ENCODE results near the gene RNF225. TPM values are rescaled to one million over a fixed set of nuclear protein-coding genes. Genes with fewer than 3 reads are reported as not detected.

The RNF225 gene
- total and polyA plus RNA-seq, 2 of the 13 experiments (the other 11 are each of a cell fraction or from before 2014, with no cell fraction given): not detected

GRCh38 chr19:58408152-58409009 lies 12.9 kb downstream of the RNF225 start, which contains the start of gene ZNF584:
Gene ZNF584 (plus strand): TSS chr19:58408649. CDS start chr19:58409148, 499 bp downstream.
- DNase-seq (ENCODE audit: low spot score) (peak; percentile 89), ATAC-seq (peak; percentile 90), FAIRE-seq (peak; percentile 68)
- Histone ChIP-seq H3K27me3 (ENCODE audit: control insufficient read depth in 1 of 2, insufficient read depth in 2 of 2, low read length in 2 of 2) (no peaks in the 10 kb centered on the region; a peak in 1 of 5 replicates), H3K4me3 (replicated peaks in 1 of 3; ENCODE audit: insufficient read depth in 1 of 3, low read depth in 2 of 3, low read length in 3 of 3) (peak within 1 kb of the TSS; percentile 89 to 98 (median 95)), H3K9ac (ENCODE audit: insufficient read depth, low read depth, low read length) (peak within 1 kb of the TSS; percentile 89), H3K79me2 (ENCODE audit: insufficient read depth, low read length) (peaks cover 21% of the 10 kb centered on the region), H2AFZ (ENCODE audit: low read length) (peak within 1 kb of the TSS; percentile 46), H3K9me3 (ENCODE audit: low read length) (no peaks in the 10 kb centered on the region), H3K4me2 (ENCODE audit: low read depth, low read length) (peak within 1 kb of the TSS; percentile 93), H3K36me3 (replicated peaks in 1 of 2; ENCODE audit: control insufficient read depth in 1 of 2, insufficient read depth in 2 of 2, low read length in 2 of 2) (no peaks in the 10 kb centered on the region), H3K27ac (ENCODE audit: extremely low read length, insufficient read depth, low read length) (peak within 1 kb of the TSS; percentile 85), H3K4me1 (ENCODE audit: insufficient read depth, low read length) (peaks cover 32% of the 10 kb centered on the region), H4K20me1 (ENCODE audit: insufficient read depth, low read length) (no peaks in the 10 kb centered on the region)
- in situ Hi-C loops (cut with HindIII; ENCODE audit: extremely low pct_ligation_motif_present, low pct_unique_long_range_greater_than_20kb): no loop called here
- ChIA-PET CTCF (ENCODE audit: low intra/inter-chr PET ratio, low total read pairs) (no interaction called here), POLR2A (interaction anchor here (0.5 to 1.2 kb wide), 22 partner anchors 11 to 225 kb away, joined by 3 to 16 read pairs (median 4); partner anchors contain the start of genes RPS5, ZNF274, ZNF324B and ZNF497)
- no TSS peak for BruUV-seq (replicated peaks)
- no CpG with 5 or more reads among the region's 100 CpGs for WGBS (ENCODE audit: low lambda C conversion rate)
- intact Hi-C loops (cut with micrococcal nuclease; ENCODE audit: unreplicated experiment): loop anchor here (5.0 kb wide), 3 partner anchors 44 to 81 kb away; partner anchors contain the start of genes ZNF324, ZNF324B and ZSCAN22
- no peak for TF ChIP-seq PRPF4 (IDR thresholded peaks at IDR 0.05; ENCODE audit: low read depth, low read length, poor library complexity, severe bottlenecking)
- TF ChIP-seq ZNF468 (CRISPR knock-in tag; IDR thresholded peaks at IDR 0.05): no peak
- TF ChIP-seq TOPORS (CRISPR knock-in tag; IDR thresholded peaks at IDR 0.05): peak; percentile 93
- TF ChIP-seq NFATC3 (CRISPR knock-in tag; IDR thresholded peaks at IDR 0.05): no peak
- TF ChIP-seq PLSCR1 (CRISPR knock-in tag; IDR thresholded peaks at IDR 0.05; ENCODE audit: borderline replicate concordance): no peak
- no peak for TF ChIP-seq IKZF1 (IDR thresholded peaks at IDR 0.05)
- TF ChIP-seq ZNF326 (CRISPR knock-in tag; IDR thresholded peaks at IDR 0.05; ENCODE audit: borderline replicate concordance): no peak
- no peak for TF ChIP-seq ETV5 (CRISPR knock-in tag; IDR thresholded peaks at IDR 0.05; ENCODE audit: borderline replicate concordance)
- TF ChIP-seq ZNF331 (CRISPR knock-in tag; IDR thresholded peaks at IDR 0.05): peak; percentile 26; the same call in 1 of the 2 replicates
- 0 out of 2 replicates have a peak, but pooled peaks have one; percentile 12 for TF ChIP-seq ZNF414 (CRISPR knock-in tag; IDR thresholded peaks at IDR 0.05)
- peak; percentile 95 for TF ChIP-seq NFYC (CRISPR knock-in tag; IDR thresholded peaks at IDR 0.05)
- no peak for TF ChIP-seq CENPBD1 (CRISPR knock-in tag; IDR thresholded peaks at IDR 0.05; ENCODE audit: borderline replicate concordance, low read depth)
- TF ChIP-seq HDAC2 (CRISPR knock-in tag; IDR thresholded peaks at IDR 0.05): no peak; the same call in none of the 2 replicates
- no peak for TF ChIP-seq ZSCAN9 (CRISPR knock-in tag; IDR thresholded peaks at IDR 0.05; ENCODE audit: borderline replicate concordance)
- TF ChIP-seq ARID2 (CRISPR knock-in tag; IDR thresholded peaks at IDR 0.05; ENCODE audit: borderline replicate concordance): no peak
- TF ChIP-seq ZSCAN12 (CRISPR knock-in tag; IDR thresholded peaks at IDR 0.05): no peak
- TF ChIP-seq GRHL1 (CRISPR knock-in tag; conservative IDR thresholded peaks at IDR 0.05): no peak
- TF ChIP-seq PHF20 (CRISPR knock-in tag; IDR thresholded peaks at IDR 0.05): peak; percentile 69
- no peak for TF ChIP-seq SOX13 (IDR thresholded peaks at IDR 0.05)
- no peak; a peak in 1 of 4 replicates for TF ChIP-seq SOX13 (CRISPR knock-in tag; conservative IDR thresholded peaks at IDR 0.05 in 1 of 2, IDR thresholded peaks at IDR 0.05 in 1 of 2)
